GM15510 (cell line): ENCODE data around the gene RHBDF1.

Source experiments
- POLR2A ChIP-seq: IDR thresholded peaks from 3 replicates; pipeline ENCODE4 v1.6.1; 2011; ENCODE audit warnings: borderline replicate concordance; ENCODE audit not compliant: insufficient read length; ENCODE audit errors: extremely low read depth

RHBDF1 gene

GRCh38 chr16:44655-45054 is 27.8 kb downstream of the RHBDF1 start:
- no peak for TF ChIP-seq POLR2A

- TF ChIP-seq POLR2A, result no peak
Measured at GRCh38 chr16:43294-43693, 29.1 kb downstream of the RHBDF1 start.

GRCh38 chr16:42691-43090 is 29.7 kb downstream of the RHBDF1 start:
- TF ChIP-seq POLR2A, result no peak

GRCh38 chr16:42069-42457 is 30.4 kb downstream of the RHBDF1 start:
- no peak for TF ChIP-seq POLR2A

- no peak for TF ChIP-seq POLR2A
Measured at GRCh38 chr16:41439-42068, 30.9 kb downstream of the RHBDF1 start.

- TF ChIP-seq POLR2A, result peak; percentile 32
Measured at GRCh38 chr16:38941-39892, 33.2 kb downstream of the RHBDF1 start.

GRCh38 chr16:37511-37910 is 34.9 kb downstream of the RHBDF1 start:
- TF ChIP-seq POLR2A, result no peak

GRCh38 chr16:36336-36984 is 36.0 kb downstream of the RHBDF1 start:
- no peak for TF ChIP-seq POLR2A

GRCh38 chr16:35678-36305 is 36.6 kb downstream of the RHBDF1 start:
- TF ChIP-seq POLR2A, result no peak

GRCh38 chr16:35011-35677 is 37.3 kb downstream of the RHBDF1 start:
- TF ChIP-seq POLR2A, result no peak

GRCh38 chr16:34648-34987 is 37.8 kb downstream of the RHBDF1 start:
- no peak for TF ChIP-seq POLR2A

GRCh38 chr16:33877-34647 is 38.4 kb downstream of the RHBDF1 start:
- no peak for TF ChIP-seq POLR2A

- no peak for TF ChIP-seq POLR2A
Measured at GRCh38 chr16:9903-10665, 62.3 kb downstream of the RHBDF1 start.
